SJSA1 (cell line): ENCODE results near the gene PMEPA1. TPM values are rescaled to one million over a fixed set of nuclear protein-coding genes. Genes with fewer than 3 reads are reported as not detected.

ENCODE experiments used
- DNase-seq, 2 experiments: peaks; one replicate each; pipeline ENCODE4 v3.0.0-alpha.2; 2015 to 2020; ENCODE audit warnings: low spot score in 2 of 2, low read depth in 1 of 2
- H3K27ac ChIP-seq: fragments of 250-450 bp; sonication (Bioruptor Pico); 2 replicates; pipeline ENCODE4 v1.5.1; 2020; ENCODE audit warnings: mild to moderate bottlenecking, moderate library complexity
- H3K27me3 ChIP-seq: fragments of 250-450 bp; sonication (Bioruptor Pico); replicated peaks from 2 replicates; pipeline ENCODE4 v1.5.1; 2020; ENCODE audit warnings: mild to moderate bottlenecking, moderate library complexity
- H3K36me3 ChIP-seq: fragments of 250-450 bp; sonication (Bioruptor Pico); 2 replicates; pipeline ENCODE4 v1.5.1; 2020; ENCODE audit warnings: mild to moderate bottlenecking
- H3K4me1 ChIP-seq: fragments of 250-450 bp; sonication (Bioruptor Pico); replicated peaks from 2 replicates; pipeline ENCODE4 v1.6.1; 2021; ENCODE audit warnings: mild to moderate bottlenecking
- H3K4me3 ChIP-seq: fragments of 250-450 bp; sonication (Bioruptor Pico); 2 replicates; pipeline ENCODE4 v1.5.1; 2020; ENCODE audit warnings: mild to moderate bottlenecking
- H3K9me3 ChIP-seq: fragments of 250-450 bp; sonication (Bioruptor Pico); replicated peaks from 2 replicates; pipeline ENCODE4 v1.5.1; 2020; ENCODE audit warnings: mild to moderate bottlenecking
- total RNA-seq: library from RNA; depleted of rRNA; stranded (reverse); fragments of >200 nt; shearing (Covaris generic); gene quantifications from 2 replicates; pipeline ENCODE4 v1.2.3, GENCODE V29; 2014

PMEPA1 gene
- total RNA-seq, 1 experiment from 2014 or later, result 13.9 TPM

GRCh38 chr20:57612436-57612835 lies 97.4 kb downstream of the PMEPA1 start:
- H3K4me3 ChIP-seq, result no peak overlapping the region
- peaks cover 3% of the 10 kb centered on the region; the same call in 1 of the 2 replicates for H3K27me3 ChIP-seq
- H3K27ac ChIP-seq, result no peak overlapping the region
- H3K36me3 ChIP-seq, result no peaks in the 10 kb centered on the region
- no peaks in the 10 kb centered on the region for H3K9me3 ChIP-seq
- no peak for DNase-seq
- no peaks in the 10 kb centered on the region for H3K4me1 ChIP-seq

- no peak overlapping the region for H3K27ac ChIP-seq
- H3K27me3 ChIP-seq, result peaks cover 9% of the 10 kb centered on the region
- no peaks in the 10 kb centered on the region for H3K4me1 ChIP-seq
- DNase-seq, result no peak
- no peak overlapping the region for H3K4me3 ChIP-seq
- no peaks in the 10 kb centered on the region for H3K36me3 ChIP-seq
- H3K9me3 ChIP-seq, result no peaks in the 10 kb centered on the region
These were observed 98.1 kb downstream of the PMEPA1 start for GRCh38 chr20:57611586-57612311.

- H3K9me3 ChIP-seq, result no peaks in the 10 kb centered on the region
- H3K4me1 ChIP-seq, result no peaks in the 10 kb centered on the region
- H3K27me3 ChIP-seq, result peaks cover 14% of the 10 kb centered on the region
- H3K36me3 ChIP-seq, result no peaks in the 10 kb centered on the region
- no peak overlapping the region for H3K4me3 ChIP-seq
- DNase-seq, result no peak
- H3K27ac ChIP-seq, result no peak overlapping the region
These were observed 99.4 kb downstream of the PMEPA1 start for GRCh38 chr20:57610261-57610952.

- H3K4me1 ChIP-seq, result no peaks in the 10 kb centered on the region
- no peak overlapping the region for H3K4me3 ChIP-seq
- peaks cover 14% of the 10 kb centered on the region for H3K27me3 ChIP-seq
- DNase-seq, result no peak
- H3K9me3 ChIP-seq, result no peaks in the 10 kb centered on the region
- H3K36me3 ChIP-seq, result no peaks in the 10 kb centered on the region
- H3K27ac ChIP-seq, result no peak overlapping the region
These were observed 100.0 kb downstream of the PMEPA1 start for GRCh38 chr20:57609842-57610167.

- no peaks in the 10 kb centered on the region for H3K9me3 ChIP-seq
- no peak overlapping the region for H3K4me3 ChIP-seq
- no peaks in the 10 kb centered on the region for H3K36me3 ChIP-seq
- no peaks in the 10 kb centered on the region for H3K4me1 ChIP-seq
- H3K27ac ChIP-seq, result no peak overlapping the region
- H3K27me3 ChIP-seq, result peaks cover 14% of the 10 kb centered on the region
- DNase-seq, result no peak
These were observed 100.6 kb downstream of the PMEPA1 start for GRCh38 chr20:57609086-57609841.

- Histone ChIP-seq H3K9me3 (no peaks in the 10 kb centered on the region), H3K4me3 (no peak overlapping the region), H3K36me3 (no peaks in the 10 kb centered on the region), H3K27me3 (peaks cover 14% of the 10 kb centered on the region), H3K4me1 (no peaks in the 10 kb centered on the region), H3K27ac (no peak overlapping the region)
- no peak for DNase-seq
These were observed 101.3 kb downstream of the PMEPA1 start for GRCh38 chr20:57608516-57608915.

- no peak for DNase-seq
- peaks cover 11% of the 10 kb centered on the region for H3K27me3 ChIP-seq
- no peaks in the 10 kb centered on the region for H3K9me3 ChIP-seq
- H3K27ac ChIP-seq, result no peak overlapping the region
- H3K4me1 ChIP-seq, result no peaks in the 10 kb centered on the region
- H3K36me3 ChIP-seq, result no peaks in the 10 kb centered on the region
- H3K4me3 ChIP-seq, result no peak overlapping the region
These were observed 103.9 kb downstream of the PMEPA1 start for GRCh38 chr20:57605878-57606277.

- Histone ChIP-seq H3K36me3 (no peaks in the 10 kb centered on the region), H3K4me3 (no peak overlapping the region), H3K27ac (no peak overlapping the region), H3K27me3 (peaks cover 11% of the 10 kb centered on the region), H3K9me3 (no peaks in the 10 kb centered on the region), H3K4me1 (no peaks in the 10 kb centered on the region)
- no peak for DNase-seq
These were observed 104.8 kb downstream of the PMEPA1 start for GRCh38 chr20:57605045-57605444.

- no peaks in the 10 kb centered on the region for H3K36me3 ChIP-seq
- no peak overlapping the region for H3K4me3 ChIP-seq
- H3K27me3 ChIP-seq, result peaks cover 11% of the 10 kb centered on the region
- H3K9me3 ChIP-seq, result no peaks in the 10 kb centered on the region
- H3K4me1 ChIP-seq, result no peaks in the 10 kb centered on the region
- DNase-seq, result no peak
- H3K27ac ChIP-seq, result no peak overlapping the region
These were observed 106.7 kb downstream of the PMEPA1 start for GRCh38 chr20:57603120-57603519.

GRCh38 chr20:57601737-57602136 lies 108.1 kb downstream of the PMEPA1 start:
- Histone ChIP-seq H3K4me3 (no peak overlapping the region), H3K27ac (no peak overlapping the region), H3K36me3 (no peaks in the 10 kb centered on the region), H3K27me3 (peaks cover 5% of the 10 kb centered on the region; the same call in 1 of the 2 replicates), H3K4me1 (0 out of 2 replicates have a peak, but pooled peaks cover 2% of the 10 kb centered on the region), H3K9me3 (no peaks in the 10 kb centered on the region)
- DNase-seq, result no peak

- H3K9me3 ChIP-seq, result no peaks in the 10 kb centered on the region
- DNase-seq, result no peak
- H3K36me3 ChIP-seq, result no peaks in the 10 kb centered on the region
- 0 out of 2 replicates have a peak, but pooled peaks cover 3% of the 10 kb centered on the region for H3K4me1 ChIP-seq
- no peak overlapping the region for H3K27ac ChIP-seq
- no peak overlapping the region for H3K4me3 ChIP-seq
- H3K27me3 ChIP-seq, result peaks cover 5% of the 10 kb centered on the region; the same call in 1 of the 2 replicates
These were observed 108.6 kb downstream of the PMEPA1 start for GRCh38 chr20:57601211-57601570.

- Histone ChIP-seq H3K9me3 (no peaks in the 10 kb centered on the region), H3K4me3 (no peak overlapping the region), H3K27me3 (no peaks in the 10 kb centered on the region), H3K27ac (no peak overlapping the region), H3K4me1 (0 out of 2 replicates have a peak, but pooled peaks cover 3% of the 10 kb centered on the region), H3K36me3 (no peaks in the 10 kb centered on the region)
- DNase-seq, result no peak
These were observed 109.2 kb downstream of the PMEPA1 start for GRCh38 chr20:57600320-57601210.

GRCh38 chr20:57598491-57598890 lies 111.3 kb downstream of the PMEPA1 start:
- Histone ChIP-seq H3K4me1 (0 out of 2 replicates have a peak, but pooled peaks cover 3% of the 10 kb centered on the region), H3K9me3 (no peaks in the 10 kb centered on the region)
- no peak for DNase-seq

More at GRCh38 chr20:57598491-57598890, 111.3 kb downstream of the PMEPA1 start:
- H3K27ac ChIP-seq, result no peak overlapping the region
- H3K27me3 ChIP-seq, result no peaks in the 10 kb centered on the region
- no peaks in the 10 kb centered on the region for H3K36me3 ChIP-seq
- H3K4me3 ChIP-seq, result no peak overlapping the region
